Measurements from ENCODE around the gene INPP4A.

The INPP4A gene

DNA sequence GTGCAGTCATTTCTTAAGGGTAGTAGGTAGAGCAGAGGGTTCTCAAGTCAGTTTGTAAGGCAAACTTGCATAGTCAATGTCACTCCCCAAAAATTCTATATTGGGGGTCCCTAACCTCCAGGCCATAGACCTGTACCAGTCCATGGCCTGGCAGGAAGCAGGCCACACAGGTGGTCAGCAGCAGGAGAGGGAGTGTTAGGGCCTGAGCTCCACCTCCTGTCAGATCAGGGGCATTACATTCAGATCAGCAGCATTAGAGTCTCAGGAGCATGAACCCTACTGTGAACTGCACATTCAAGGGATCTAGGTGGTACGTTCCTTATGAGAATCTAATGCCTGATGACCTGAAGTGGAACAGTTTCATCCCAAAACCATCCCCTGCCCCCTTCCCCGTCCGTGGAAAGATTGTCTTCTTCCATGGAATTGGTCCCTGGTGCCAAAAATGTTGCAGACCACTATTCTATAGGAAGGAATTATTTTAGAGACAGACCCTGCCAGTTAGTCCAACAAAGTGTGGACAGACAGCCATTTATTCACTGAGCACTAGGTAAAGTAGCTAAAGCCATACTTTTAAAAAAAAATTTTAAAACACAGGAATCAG lies 157.0 kb downstream of the INPP4A start:
- no peak for DNase-seq

DNA sequence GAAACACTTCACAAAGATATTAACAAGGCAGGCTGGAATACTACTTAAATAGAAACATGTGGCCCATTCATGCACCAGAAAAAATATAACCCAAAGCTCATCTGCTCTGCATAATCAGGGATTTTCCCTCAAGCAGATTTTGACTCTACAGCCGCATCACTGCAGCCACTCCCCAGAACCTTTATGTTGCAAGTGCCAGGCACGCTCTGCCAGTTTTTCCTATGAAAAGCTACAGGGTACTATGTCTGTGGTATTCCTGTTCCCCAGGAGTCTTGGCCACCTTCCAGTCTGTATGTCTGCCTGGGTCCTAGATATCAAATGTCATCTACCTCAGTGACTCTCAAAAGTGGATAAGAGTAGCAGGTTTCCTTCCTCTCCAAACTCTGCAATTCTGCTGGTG lies 159.9 kb downstream of the INPP4A start:
- DNase-seq: no peak

DNA sequence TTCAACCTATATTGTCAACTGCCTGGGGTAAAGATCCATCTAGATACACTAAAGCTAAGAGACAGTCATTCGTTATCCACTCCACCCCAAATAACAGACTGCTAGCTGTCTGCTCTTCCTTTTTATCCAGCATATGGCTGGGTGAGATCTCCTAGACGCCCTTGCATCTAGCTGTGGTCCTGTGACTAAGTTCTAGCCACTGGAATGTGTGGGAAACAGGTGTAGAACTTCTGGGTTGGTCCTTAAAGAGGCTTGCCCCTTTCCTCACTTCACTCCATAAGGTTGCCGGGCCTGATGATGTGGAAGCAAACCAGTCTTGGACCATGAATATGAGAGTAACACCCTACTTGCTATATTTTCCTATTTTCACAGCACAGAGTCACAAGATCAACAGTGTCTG lies 160.4 kb downstream of the INPP4A start:
- DNase-seq: no peak

DNA sequence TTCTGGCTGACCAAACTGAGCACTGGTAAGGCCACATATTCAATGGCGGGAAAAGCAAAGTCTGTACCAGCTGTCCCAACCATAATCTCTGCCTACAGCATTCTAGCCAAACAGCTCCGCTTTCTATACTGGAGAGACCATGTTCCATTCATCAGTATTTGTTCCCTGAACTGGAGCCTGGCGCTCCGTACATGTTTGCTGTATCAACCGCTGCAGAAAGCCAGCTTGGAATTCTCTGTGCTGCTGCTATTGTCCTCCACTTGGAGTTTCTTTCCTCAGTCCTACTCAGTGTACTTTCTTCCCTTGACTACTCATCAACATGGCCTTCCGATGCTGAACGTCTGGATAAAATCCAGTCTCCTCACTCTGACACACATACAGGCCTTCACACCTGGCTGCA lies 161.8 kb downstream of the INPP4A start:
- DNase-seq: no peak

DNA sequence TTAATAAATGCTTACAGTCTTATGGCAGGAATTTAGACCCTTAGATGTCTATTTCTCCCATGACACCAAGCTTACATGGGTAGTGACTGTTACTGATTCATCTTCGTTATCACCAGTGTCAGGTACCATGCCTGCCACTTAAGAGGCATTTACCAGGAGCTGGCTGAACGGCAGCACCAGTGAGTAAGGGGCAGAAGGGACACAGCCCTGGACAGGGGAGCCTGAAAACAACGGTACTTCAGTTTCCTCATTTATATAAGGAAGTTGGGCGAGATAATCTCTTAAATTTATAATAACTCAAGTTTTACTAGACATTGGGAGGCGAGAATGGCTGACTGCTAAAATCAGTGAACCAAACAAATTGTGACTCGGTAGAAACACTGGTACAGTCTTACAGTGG lies 162.4 kb downstream of the INPP4A start:
- DNase-seq: no peak

DNA sequence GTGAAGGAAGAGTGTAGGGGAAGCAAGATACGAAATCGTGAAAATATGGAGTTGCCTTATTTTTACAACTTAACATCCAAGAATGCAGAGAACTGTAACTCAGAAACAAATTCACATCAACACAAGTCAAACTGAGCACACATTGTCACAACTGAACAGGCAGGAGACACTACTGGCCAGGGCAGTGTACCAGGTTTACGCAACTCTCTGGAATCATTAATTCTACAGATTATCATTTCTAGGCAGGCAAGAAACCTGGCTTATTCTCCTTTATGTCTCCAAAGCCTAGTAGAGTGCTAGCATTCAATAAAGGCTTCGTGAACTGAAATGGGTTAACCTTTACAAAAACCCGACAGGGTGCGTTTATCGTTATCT lies 163.1 kb downstream of the INPP4A start:
- DNase-seq: no peak

DNA sequence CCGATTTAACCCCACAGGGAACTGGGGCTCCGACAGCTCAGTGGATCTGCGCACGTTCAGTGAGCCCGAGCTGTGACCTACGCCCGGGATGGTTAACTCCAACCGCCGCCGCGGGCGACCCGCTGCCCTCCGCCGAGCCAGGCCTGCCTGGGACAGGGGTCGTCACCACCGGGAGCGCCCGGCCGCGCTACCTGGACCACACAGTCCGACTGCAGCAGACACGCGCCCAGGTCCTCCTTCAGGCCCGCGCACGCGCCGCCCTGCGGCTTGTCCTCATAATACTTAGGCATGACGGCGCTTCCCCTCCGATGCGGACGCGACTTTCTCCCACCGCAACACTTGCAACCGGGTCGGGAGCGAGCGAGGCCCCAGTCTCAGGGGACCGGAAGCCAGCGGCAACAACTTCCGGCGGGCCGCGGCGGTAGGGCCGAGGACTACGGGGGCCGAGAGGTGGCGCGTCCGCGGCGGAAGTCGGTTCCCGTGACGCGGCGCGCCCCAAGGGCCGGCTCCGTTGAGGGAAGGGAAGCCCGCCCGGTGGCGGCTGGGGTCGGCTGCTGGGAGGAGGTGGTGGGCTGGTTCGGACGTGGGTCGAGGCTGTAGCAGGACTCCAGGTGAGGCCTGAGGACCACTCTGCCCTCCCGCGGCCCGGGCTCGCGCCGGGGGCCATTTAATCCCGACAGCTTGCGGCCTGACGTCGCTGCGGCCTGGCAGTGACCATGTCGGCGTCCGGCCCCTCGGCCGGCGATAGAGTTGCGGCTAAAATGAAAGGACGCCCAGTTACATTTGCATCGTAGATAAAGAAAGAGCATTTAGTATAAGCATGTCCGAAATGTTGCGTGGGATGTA lies 163.7 kb downstream of the INPP4A start, which contains the start of the genes COA5 and UNC50:
TSS of gene COA5 (minus strand) at position 397 of the 846 bp plus-strand sequence. CDS start at position 290, 107 bp downstream.
TSS of gene UNC50 (plus strand) at position 474 of the 846 bp plus-strand sequence. CDS start 1,171 bp downstream, outside the sequence.
- DNase-seq: peak; percentile 92

DNA sequence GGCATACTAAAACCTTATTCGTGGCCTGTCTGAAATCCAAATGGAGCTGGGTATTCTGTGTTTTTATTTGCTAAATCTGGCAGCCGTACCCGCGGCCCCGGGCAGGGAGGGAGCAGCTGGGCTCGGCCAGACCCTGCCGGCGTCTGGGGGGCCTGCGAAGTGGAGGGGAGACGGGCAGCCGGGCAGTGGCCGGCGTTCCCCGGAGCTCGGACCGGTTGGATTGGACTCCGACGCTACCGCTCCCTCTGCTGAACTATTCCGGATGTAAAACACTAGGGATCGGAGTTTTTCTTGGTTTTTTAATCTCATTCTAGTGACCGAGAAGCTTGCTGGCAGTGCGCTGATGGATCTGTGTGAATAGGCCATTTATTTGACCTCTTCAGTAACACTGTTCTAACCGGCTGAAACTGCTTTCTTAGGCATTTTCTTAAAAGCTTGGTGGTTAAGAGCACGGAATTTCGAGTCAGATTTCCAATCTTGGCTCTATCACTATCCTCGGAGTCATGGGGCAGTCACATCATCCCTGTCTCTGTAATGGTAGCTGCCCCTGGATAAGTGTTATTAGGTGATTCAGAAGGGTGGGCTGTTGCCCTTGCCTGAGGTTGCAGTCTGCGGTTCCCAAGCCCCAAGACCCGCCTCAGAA lies 164.4 kb downstream of the INPP4A start:
- peak; percentile 68 for DNase-seq

DNA sequence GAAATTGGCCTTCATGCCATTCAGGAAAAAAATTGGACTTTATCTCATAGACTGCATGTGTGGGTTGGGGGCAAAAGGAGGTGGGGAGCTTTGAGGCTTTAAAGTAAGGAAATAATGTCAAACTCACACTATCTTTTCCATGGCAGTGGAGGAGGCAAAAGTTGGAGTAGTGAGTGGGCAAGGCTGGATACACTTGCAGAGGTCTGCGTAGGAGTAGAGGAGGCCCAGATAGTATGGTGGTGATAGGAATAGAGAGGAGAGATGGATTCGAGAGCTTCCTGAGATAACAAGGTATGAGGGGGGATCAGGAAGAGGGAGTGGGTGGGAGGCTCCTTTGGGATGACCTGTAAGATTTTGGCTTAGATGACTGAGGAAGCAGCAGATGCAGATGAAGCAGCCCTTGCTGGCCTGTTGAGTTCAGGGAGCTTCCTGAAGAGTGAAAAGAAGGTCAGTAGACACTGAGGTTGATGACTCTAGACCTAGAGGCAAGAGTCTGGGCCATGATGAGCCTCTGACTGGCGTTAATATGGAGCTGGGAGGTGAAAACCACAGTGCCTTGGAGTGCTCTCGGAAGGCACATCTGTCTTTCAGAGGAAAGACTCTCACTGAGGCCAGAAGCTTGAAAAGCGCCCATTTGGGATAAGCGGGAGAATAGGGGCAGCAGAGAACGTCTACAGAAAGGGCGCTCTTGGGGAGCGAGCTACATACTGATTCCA lies 169.5 kb downstream of the INPP4A start:
- no peak for DNase-seq

DNA sequence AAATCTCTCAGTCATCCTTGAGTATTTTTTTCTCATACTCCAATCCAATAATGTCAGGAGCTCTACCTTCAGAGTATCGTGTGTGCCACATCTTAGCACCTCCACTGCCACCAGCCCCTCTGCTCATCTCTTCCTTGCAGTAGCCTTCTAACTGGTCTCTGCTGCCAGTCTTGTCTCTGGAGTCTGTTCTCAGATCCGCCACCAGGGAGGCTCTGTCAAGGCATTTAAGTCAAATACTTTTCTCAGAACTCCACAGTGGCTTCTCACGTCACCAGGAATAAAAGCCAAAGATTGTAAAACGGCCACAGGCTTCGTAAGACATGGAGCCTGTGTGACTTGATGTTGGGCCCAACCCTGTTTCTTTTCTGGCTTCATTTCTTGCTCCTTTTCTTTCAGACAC lies 170.8 kb downstream of the INPP4A start:
- DNase-seq: no peak

DNA sequence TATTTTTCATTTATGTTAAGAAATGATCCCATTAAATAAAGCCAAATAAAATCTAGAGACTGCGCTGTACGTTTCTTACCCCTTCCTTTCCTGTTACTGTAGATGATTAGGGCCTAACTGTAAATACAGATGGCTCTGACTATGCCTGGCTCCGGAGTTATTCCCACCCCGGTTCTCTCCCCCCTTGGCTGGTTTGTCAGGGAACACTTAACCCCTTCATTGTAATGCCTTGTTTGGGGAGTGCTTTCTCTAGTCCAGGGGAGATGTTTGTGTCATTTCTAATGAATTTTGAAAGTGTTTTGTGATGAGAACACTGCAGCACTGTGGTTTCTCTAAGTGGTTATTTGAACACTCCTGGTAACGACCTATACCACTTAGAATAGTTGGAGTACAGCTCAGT lies 172.5 kb downstream of the INPP4A start:
- no peak for DNase-seq

DNA sequence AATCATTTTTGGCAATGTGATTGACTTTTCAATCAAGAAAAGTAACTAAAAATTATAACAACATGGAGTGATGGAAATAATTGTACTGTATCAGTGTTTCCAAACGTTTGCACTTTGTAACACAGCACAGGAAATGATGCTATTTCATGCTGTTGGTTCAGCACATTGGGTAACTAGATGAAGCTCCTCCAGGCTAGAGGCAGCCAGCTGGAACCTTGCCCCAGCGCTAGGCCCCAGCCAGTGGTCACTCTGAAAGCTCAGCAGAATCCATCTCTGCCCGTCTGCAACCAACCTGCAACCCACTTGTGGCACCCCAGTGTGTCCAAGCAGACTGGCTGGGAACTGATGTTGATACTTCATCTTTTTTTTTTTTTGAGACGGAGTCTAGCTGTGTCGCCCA lies 179.0 kb downstream of the INPP4A start:
- no peak for DNase-seq

DNA sequence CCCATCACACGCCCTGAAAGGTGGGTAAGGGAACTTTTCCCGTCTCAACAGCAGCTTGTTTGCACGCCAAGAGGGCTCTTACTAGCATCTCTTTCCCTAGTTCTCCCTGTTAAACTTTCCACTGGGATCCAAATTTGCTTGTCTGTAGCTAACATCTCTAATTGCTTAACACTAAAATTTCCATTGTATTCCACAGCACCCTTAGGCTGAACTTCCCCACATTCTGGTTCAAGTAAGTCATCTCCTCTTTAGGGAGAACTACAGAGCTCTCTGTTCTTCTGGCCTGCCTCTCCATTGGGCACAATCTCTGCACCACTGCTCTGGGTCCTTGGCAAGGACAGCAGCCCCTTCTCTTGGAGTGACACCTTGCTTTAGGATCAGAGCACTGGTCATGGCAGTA lies 187.7 kb downstream of the INPP4A start:
- no peak for DNase-seq

DNA sequence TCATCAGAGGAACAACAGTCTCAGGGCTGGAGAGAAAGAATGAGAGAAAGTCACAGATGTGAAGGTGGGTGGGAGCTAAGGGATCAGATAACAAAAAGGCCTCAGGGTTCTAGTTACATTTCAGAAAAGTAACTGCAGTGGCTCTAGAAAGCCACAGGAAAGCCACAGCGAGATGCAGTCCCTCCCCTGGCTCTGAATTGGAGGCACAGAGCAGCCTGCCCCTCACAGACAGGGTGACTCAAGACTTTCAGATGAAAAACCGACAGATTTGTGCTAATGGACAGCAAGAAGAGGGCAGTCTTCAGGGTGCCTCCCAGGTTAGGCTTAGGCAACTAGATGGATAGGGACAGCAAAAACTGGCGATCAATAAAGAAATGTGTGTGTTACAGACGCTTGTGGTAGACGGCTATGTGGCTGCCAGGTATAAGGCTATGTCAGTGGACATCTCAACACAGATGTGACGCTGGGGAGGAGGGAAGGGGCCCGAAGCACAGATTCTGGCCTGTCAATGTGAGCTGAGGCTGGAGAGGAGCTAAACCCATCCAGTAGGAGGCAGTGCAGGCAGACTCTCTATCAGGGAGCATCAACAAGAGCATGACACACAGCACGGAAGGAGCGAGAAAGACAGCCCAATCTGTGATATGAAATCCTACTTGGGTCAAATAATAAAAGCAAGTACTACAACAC lies 189.9 kb downstream of the INPP4A start:
- DNase-seq: no peak

DNA sequence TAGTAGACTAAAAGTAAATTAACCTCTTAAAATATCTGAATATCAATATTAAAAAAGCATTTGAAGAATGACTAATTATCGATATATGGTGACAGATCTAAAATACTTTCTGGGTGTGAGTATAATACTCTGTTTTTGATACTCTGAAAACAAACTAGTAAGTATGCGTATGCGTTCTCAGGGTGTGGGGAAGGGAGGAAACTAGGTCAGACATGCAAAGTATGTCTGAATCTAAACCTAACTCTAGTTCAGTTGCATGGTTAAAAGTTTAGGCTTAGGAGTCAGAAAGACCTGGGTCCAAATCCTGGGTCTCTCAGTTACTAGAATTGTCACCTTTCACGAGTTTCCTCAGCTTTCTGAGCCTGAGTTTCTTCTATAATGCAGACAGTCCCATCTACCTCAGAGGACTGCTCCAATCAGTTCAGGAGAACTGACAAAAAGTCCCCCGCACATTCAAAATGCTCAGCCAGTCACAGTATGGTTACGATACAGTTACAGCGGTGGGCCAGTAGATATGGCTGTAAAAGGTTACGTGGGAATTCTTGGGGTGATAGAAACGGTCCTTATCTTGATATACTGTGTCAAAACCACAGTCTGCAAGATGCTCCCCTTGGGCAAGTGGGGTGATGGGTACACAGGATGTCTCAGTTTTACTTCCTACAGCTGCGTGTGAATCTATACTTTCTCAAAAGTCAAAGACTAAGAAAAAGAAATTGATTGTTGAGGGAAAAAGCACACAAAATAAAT lies 192.9 kb downstream of the INPP4A start:
- DNase-seq: no peak

DNA sequence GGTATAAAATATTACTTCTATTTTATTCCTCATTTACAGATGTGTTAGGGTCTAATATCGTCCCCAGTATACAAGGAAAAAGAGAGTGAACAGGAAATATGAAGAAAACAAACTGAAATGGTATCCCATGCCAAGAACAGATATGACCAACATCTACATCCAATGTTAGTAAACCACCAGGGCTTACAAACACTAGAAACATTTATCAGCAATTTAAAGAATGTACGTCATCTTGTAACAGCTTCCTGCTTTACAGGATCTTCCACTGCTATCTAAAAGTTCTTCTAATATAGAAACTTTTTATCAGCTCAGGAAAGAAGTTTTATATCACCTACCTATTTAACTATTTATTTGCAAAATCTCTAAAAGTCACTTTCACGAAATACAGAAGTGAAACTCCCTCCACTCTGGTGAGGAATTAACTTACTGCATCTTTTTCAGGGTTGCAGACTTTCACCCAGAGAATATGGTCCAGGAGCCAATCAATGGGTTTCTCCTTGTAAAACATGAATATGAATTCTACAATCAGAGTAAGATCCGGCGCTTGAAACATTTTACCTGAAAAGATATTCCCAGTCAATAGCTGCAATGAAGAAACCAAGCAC lies 198.9 kb downstream of the INPP4A start:
- no peak for DNase-seq
